Smooth muscle cell of the brain vasculature (primary cell): ENCODE results near the gene WDR64.

ENCODE experiments used
- DNase-seq: peaks from one replicate; pipeline ENCODE4 v3.0.0-alpha.2; 2012; ENCODE audit warnings: low read depth, low spot score

Gene WDR64

DNA sequence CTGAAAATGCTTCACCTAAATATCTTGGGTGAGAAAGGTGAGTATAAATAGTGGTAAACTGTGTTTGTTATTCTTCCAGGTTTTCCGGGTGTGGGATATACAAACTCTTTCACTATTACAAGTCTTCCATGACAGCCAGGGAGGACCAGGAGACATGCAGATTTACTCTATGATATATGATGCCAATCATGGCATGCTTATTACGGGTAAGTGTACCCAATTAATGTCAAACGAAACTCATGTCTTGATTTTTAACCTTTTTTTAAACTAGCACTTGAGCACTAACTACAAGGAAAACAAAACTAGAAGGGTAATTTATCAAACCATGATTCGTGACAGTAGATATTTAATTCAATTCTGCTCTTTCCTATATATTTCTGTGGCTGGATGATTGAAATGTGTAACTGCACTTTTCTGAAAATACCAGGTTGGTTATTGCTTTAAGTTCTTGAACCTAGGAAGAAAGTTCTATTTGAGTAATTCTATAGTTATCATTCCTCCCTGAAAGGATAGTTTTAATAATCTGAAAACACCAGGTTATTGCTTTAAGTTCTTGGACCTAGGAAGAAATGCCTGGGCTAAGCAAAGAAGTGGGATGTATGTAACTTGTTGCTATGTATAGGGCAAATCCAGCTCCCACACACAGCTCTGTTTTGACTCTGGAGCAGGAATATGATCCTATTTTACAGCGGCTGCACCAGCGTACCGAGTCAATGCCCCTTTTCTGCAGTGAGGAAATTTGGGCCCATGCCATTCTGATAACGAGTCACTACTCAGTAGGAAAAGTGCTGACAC is 86.4 kb downstream of the WDR64 start:
- DNase-seq = no peak

DNA sequence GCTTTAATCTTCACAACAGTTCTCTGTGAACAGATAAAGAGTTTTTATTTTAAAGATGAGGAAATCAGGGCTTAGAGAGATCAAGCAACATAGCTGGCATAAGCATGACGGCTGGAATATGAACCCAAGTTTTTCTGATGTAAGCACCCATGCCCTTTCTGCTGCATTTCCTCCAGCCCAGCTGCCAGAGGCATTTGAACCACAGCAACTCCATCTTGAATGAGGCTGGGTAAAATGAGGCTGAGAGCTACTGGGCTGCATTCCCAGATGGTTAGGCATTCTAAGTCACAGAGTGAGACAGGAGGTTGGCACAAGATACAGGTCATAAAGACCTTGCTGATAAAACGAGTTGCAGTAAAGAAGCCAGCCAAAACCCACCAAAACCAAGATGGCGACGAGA is 90.0 kb downstream of the WDR64 start:
- no peak for DNase-seq

DNA sequence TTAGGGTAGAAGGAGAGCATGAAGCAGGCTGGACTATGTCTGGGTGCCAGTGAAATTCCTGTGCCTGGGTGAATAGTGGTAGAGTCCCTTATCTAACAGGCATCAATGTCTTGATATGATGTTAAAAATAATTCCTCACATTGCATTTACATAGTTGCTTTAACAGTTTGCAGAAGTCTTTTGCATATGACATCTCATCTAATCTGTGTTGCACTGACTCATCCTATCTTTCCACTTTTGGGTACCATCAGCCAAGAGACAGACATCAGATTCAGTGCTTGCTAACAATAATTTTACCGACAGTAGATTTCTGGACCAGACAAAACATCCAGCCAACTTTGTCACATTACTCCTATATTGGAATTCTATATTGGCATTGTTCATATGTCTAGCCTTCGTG is 92.5 kb downstream of the WDR64 start:
- no peak for DNase-seq

DNA sequence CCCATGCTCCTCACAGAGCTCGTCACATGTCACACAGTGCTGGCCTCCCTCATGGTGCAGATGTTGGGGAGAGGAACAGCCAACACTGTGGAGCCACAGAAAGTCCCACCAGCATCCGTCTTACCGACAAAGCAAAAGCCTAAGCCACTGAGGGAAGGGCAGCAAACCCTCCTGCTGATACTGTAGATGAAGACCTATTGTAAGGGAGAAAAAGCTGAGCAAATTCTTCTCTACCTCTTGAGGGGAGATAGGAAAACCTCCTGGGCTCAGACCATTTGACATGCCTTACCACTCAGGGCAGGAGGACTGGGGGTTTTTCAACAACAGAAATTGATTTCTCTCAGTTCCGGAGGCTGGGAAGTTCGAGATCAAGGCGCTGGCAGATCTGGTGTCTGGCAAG is 95.9 kb downstream of the WDR64 start:
- no peak for DNase-seq

DNA sequence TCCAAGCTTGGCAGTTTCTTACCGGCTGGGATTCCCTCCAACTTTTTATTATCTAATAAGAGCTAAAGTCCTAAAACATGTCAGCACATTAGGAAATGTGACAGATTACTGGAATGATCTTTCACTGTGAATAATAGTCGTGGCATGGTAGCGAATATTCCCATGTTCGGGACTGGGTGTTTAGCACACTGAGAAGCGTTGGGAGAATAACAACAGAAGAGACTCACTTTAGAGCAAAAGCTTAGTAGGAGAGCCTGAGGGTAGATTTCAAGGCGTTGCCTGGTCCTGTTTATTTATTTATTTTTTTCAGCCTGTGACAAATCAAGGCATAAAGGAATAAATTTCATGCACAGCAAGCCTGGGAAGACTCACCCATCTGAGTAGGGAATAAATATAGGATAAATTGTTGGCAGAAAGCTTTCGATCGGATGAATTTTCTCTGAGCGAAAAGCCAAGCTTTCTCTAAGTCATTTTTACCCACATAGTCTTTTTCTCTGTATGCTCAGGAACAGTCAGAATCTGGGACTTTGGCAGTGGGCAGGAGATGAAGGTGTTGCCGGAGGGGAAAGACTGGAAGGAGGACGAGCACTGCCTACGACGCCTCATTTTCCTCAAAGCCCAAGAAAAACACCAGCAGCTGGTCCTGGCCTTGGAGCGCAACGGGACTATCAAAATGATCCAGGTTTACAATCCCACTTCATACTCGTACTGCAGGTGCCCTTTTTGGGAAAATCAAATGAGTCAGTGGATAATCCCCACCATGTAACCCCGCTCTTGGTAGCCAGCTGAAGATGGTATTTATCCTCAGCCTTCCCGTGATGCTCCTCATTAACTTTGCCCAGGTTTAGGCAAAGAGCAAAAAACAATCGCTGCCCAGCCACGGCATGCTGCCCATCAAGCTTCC is 97.2 kb downstream of the WDR64 start:
- no peak for DNase-seq

- no peak for DNase-seq
Observed at GRCh38 chr1:241749945-241750695, 98.0 kb downstream of the WDR64 start.

- DNase-seq = no peak
Observed at GRCh38 chr1:241751524-241751923, 99.4 kb downstream of the WDR64 start.

DNA sequence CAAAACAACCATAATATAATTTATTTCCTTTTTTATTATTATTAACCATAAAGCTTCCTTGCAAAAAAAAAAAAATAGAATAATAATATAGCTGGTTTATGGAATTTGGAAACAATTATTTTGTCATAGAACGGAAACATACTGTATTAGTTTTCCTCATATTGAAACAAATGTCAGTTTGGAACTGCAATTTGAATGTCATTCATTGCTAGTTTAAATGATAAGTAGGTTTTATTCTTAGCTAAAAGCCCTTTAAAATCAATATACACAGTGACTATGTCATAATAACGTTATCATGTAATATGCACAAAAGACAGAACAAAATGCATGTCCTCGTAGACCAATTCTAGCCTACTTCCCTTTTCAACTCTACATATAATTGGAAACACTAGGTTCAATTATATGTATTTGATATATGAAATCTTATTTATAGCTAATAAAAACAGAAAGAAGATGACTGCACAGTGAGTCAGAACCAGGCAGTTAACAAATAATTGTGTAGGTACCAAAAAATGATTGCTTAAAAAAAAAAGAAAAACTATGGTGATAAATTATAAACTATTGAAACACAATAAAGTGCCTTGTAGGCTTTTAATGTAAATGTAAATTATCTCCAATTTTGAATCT is 110.7 kb downstream of the WDR64 start:
- DNase-seq = no peak

- DNase-seq = no peak
Observed at GRCh38 chr1:241765390-241765789, 113.3 kb downstream of the WDR64 start.

- DNase-seq = no peak
Observed at GRCh38 chr1:241767737-241768136, 115.7 kb downstream of the WDR64 start.

DNA sequence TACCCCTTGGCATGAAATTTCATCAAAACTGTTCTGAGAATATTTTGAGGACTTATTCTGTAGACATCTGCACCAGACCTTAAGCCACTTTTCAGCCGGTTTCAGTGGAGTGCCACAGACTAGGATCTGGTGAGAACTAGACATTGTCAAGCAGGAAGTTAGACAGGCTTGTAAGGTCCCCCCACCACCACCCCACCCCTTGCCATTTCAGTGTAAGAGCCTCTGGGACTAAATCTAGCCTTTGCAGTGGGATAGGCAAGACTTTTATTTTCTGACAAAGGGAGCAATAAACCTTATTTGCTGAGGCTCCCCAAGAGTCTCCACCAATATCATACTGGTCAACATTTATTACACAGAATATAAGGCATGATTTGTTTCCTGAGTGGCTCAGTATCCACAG is 118.0 kb downstream of the WDR64 start:
- DNase-seq = no peak

DNA sequence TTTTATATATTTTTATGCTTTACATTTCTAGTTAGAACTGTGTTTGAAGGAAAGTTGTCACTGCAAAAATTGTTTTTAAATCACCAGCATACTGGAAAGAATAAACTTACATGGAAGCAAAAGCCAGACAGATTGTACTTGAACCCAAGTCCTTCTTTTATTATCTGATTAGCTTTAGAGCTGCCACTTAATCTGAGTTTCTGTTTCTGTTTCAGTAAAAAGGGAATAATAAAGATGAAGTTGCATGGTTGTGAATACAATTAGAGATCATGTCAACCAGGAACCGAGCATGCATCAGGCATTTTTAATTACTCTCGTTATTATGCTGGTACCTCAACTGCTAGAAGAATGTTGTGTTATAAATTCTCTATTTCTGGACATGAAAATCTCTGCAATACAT is 119.0 kb downstream of the WDR64 start:
- DNase-seq = no peak

- no peak for DNase-seq
Observed at GRCh38 chr1:241772932-241773500, 120.9 kb downstream of the WDR64 start.

DNA sequence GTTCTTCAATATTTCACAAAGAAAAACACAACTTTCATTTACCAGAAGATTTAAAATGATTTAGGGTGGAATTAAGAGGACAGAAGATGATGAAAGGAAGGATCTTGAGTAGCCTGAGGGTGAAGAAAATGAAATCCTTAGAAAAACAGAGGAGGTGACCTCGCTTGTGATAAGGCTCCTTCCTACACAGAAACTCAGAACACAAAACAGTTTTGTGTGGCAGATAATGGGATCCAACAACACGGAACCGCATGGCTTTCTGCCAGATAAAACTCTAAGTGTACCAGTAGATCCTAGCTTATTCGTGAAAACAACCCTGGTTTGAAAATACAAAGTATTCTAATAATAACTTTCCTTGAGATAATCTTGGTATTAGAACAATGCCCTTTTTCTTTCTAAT is 121.9 kb downstream of the WDR64 start:
- no peak for DNase-seq

- DNase-seq = no peak
Observed at GRCh38 chr1:241775021-241775420, 122.9 kb downstream of the WDR64 start.

GRCh38 chr1:241776911-241777310 is 124.8 kb downstream of the WDR64 start:
- DNase-seq = no peak

DNA sequence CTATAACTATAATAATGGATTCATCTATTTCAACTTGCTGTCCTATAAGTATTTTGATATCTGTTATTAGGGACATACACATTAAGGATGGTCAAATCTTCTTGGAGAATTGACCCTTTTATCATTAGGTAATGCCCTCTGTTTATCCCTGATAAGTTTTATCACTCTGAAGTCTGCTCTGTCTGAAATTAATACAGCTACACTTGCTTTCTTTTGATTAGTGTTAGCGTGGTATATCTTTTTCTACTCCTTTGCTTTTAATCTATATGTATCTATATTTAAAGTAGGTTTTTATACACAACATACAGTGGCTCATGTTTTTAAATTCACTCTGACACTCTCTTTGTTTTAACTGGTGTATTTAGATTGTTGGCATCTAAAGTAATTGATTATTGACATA is 126.0 kb downstream of the WDR64 start:
- DNase-seq = no peak

DNA sequence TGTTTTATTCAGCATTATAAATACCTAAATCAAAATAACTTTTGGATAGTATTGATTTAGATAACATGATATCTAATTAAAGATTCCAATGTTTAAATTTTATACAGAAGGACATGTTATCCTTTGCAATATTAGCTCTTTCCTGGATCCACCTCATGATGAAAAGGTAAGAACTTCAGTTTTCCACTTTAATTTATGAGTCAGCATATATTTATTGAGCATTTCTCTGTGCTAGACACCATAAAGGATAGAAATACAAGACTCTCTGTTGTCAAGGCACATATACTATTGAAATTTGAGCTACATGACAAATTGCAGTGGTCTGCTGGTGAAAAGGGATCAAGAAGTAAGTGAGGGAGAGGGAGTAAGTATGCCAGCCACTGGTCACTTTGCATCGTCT is 127.8 kb downstream of the WDR64 start:
- no peak for DNase-seq

- DNase-seq = no peak
Observed at GRCh38 chr1:241782396-241782795, 130.3 kb downstream of the WDR64 start.

GRCh38 chr1:241787691-241788090 is 135.6 kb downstream of the WDR64 start:
- DNase-seq = no peak

GRCh38 chr1:241789061-241789460 is 137.0 kb downstream of the WDR64 start:
- DNase-seq = no peak
